Muscle of leg (tissue), 11 donors: ENCODE results near the gene TENM4. TPM values are rescaled to one million over a fixed set of nuclear protein-coding genes. Genes with fewer than 3 reads are reported as not detected.

Experiments
- DNase-seq: peaks from one replicate; pipeline ENCODE4 v3.0.0; 2013
- H3K27ac ChIP-seq: one replicate; pipeline ENCODE4 v1.5.1; 2013; ENCODE audit warnings: mild to moderate bottlenecking, low read length, control low read depth
- H3K27me3 ChIP-seq: one replicate; pipeline ENCODE4 v1.6.1; 2013; ENCODE audit warnings: low read length; ENCODE audit not compliant: control insufficient read depth, insufficient read depth
- H3K36me3 ChIP-seq: one replicate; pipeline ENCODE4 v1.6.1; 2013; ENCODE audit warnings: low read length; ENCODE audit not compliant: control insufficient read depth, insufficient read depth
- H3K4me1 ChIP-seq: one replicate; pipeline ENCODE4 v1.6.1; 2013; ENCODE audit warnings: low read length; ENCODE audit not compliant: control insufficient read depth, insufficient read depth
- H3K4me3 ChIP-seq: one replicate; pipeline ENCODE4 v1.5.1; 2013; ENCODE audit warnings: low read length, control low read depth
- H3K9me3 ChIP-seq: replicated peaks from 2 replicates; pipeline ENCODE4 v1.6.1; 2013; ENCODE audit warnings: low read depth, low read length; ENCODE audit not compliant: control insufficient read depth
- WGBS: methylation state at CpG from one replicate; pipeline ENCODE4 v1.1.5; 2013; ENCODE audit warnings: missing lambda C conversion rate; ENCODE audit not compliant: insufficient coverage; 5-methylcytosine and 5-hydroxymethylcytosine counted together
- polyA plus RNA-seq, 8 donors: library from polyadenylated mRNA; unstranded; fragments of 120-200 nt; gene quantifications; one replicate each; pipeline versions ENCODE4 v1.2.1 to v1.2.3, GENCODE V29; 2013; ENCODE audit warnings: inconsistent platforms in 1 of 8, low replicate concordance in 1 of 8; ENCODE audit not compliant: insufficient read length in 8 of 8, insufficient read depth in 1 of 8
- total RNA-seq: library from RNA; stranded (reverse); fragments of 120-200 nt; gene quantifications from one replicate; pipeline ENCODE4 v1.2.4, GENCODE V29; 2013

Gene TENM4
- total and polyA plus RNA-seq, 9 donors, result 4.6 to 13.8 (median 10.3) TPM

DNA sequence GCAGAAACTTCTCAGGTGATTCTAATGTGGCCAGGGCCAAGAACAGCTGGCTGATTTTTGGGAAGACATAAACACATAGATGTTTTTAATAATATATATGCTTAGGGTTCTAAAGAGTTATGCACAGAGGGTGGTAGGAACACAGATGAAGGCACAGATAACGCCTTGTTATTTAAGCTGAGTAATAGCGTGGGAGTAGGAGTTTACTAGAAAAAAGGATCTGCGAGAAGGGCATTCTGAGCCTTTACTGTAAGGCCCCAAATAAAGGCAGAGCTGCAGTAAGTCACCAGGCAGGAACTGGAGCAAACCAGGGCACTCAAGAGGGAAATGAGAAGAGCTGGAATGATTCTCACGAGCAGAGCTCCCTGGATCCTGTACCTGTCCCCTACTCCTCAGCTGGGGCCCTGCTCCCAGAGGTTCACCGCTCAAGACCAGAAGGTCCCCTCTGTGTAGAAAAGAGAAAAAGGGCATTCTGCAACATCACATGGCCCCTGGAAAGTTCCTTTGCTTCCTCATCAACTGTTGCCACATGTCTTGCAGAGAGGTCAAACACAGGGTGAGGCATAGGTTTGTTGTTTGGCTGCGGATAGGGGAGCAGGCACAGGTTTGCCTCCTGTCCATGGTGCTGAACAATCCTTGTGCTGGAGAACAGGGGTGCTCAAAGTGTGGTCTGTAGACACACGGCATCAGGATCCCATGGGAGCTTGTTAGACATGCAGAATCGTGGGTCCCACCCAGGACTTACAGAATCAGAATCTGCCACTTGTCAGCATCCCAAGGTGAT, 125.7 kb downstream of the TENM4 start:
- DNase-seq, result peak; percentile 35
- Histone ChIP-seq H3K9me3 (no peaks in the 10 kb centered on the region), H3K4me1 (peaks cover 3% of the 10 kb centered on the region), H3K27me3 (no peaks in the 10 kb centered on the region), H3K4me3 (no peak overlapping the region), H3K36me3 (no peaks in the 10 kb centered on the region), H3K27ac (no peak overlapping the region)
- 64% methylated on average over 4 of the region's 8 CpGs for WGBS

DNA sequence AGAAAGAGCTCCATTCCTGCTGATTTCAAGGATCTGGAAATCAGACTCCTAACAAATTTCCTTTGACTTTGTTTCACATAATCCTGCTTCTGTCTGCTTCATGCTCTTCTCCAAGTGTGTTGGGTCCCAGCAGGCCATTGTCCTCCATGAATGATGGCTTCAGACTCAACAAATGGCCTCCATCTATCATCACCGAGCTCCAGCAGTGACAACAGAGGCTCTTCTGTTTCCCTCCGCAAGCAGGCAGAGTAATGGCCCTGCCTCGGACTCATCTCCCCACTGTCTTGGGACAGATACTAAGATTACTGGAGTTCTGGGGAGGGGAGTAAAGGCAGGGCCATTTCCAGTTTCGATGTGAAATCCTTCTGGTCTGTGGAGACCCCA, 127.3 kb downstream of the TENM4 start:
- no peak for DNase-seq
- 60% methylated on average over 2 of the region's 4 CpGs for WGBS
- H3K27ac ChIP-seq, result no peak overlapping the region
- no peak overlapping the region for H3K4me3 ChIP-seq
- H3K9me3 ChIP-seq, result no peaks in the 10 kb centered on the region
- no peaks in the 10 kb centered on the region for H3K27me3 ChIP-seq
- peaks cover 3% of the 10 kb centered on the region for H3K4me1 ChIP-seq
- no peaks in the 10 kb centered on the region for H3K36me3 ChIP-seq

DNA sequence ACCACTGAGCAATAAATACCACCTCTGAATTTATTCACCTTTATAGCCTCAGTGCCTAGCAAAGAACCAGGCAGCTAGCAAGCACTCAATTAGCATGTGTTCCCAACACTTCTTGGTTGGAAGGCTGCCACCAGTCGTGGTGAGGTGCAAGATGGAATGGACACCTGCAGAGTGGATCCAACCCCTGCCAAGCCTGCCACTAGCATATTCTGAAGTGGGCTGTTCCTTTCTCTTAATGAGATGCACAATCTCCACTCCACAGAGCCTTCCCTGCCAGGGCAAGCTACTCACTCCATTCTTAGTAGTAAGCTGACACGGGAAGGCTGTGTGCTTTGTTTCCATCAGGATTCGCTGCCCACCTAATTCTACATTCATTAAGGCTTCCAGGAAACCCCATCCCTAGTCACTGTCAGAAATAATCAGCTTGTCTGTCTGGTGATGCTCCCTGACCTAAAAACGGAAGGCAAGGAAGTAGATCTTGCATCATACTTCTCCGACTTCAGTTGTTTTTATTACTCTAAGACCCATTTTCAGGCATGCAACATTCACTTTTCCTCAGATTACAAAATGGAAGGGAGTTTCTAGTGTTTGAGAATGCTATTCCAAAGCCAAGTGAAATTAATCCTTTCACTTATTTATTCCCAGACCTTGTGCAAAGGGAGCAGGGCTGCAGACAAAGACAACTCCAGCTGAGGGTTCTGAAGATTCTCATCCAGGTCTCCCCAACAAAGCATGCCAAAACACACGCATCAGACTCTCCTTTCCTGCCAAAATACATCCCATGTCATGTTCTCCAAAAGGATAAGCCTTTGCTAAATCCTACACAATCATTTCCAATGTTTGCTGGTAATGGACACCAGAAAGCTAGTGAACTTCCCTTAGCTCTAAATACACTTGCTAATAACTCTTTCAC, 128.0 kb downstream of the TENM4 start:
- DNase-seq, result peak; percentile 74
- H3K36me3 ChIP-seq, result no peaks in the 10 kb centered on the region
- H3K27me3 ChIP-seq, result no peaks in the 10 kb centered on the region
- no peak overlapping the region for H3K4me3 ChIP-seq
- 60% methylated on average over 1 of the region's 6 CpGs for WGBS
- no peaks in the 10 kb centered on the region for H3K9me3 ChIP-seq
- no peak overlapping the region for H3K27ac ChIP-seq
- peaks cover 3% of the 10 kb centered on the region for H3K4me1 ChIP-seq

DNA sequence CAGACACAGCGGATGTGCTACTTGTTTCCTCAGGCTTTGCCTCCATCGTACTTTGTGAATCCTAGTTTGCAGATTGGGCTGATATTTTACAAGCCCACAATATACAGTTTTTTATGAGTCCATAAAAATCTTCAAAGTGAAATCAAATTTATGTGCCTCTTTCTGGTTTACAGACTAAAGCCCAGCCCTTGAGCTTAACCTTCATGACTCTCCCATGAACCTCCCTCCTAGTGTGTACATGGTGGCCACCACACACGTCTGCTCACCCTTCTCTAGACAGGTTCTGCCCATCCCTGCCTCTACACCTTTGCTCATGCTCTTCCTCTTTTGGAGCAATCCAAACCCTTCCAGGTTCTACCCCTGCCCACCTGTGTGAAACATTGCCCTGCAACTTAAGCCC, 129.4 kb downstream of the TENM4 start:
- Histone ChIP-seq H3K27me3 (no peaks in the 10 kb centered on the region), H3K4me3 (no peak overlapping the region), H3K4me1 (peaks cover 3% of the 10 kb centered on the region), H3K27ac (no peak overlapping the region), H3K36me3 (no peaks in the 10 kb centered on the region), H3K9me3 (no peaks in the 10 kb centered on the region)
- 82% methylated on average over 1 of the region's 3 CpGs for WGBS
- DNase-seq, result no peak

DNA sequence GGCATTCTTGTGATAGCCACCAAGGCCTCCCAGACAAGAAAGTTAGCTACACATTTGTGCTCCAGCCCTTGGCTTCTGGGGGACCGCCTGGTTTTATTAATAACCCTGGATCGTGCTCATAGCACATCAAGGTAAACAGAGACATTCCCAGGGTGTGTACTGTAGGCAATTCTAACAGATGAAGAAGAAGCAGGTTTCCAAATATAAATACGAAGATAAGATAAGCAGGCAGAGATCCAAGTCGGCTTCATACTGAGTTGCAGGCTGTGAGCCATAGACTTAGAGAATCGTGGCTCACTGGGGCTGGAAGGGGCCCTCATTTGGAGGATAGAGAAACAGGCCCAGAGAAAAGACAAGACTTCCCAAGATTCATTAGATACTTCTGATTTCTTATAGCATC, 131.4 kb downstream of the TENM4 start:
- Histone ChIP-seq H3K9me3 (no peaks in the 10 kb centered on the region), H3K36me3 (no peaks in the 10 kb centered on the region), H3K4me3 (no peak overlapping the region), H3K27ac (no peak overlapping the region), H3K27me3 (no peaks in the 10 kb centered on the region), H3K4me1 (peaks cover 3% of the 10 kb centered on the region)
- 75% methylated on average over 2 of the region's 5 CpGs for WGBS
- DNase-seq, result no peak

DNA sequence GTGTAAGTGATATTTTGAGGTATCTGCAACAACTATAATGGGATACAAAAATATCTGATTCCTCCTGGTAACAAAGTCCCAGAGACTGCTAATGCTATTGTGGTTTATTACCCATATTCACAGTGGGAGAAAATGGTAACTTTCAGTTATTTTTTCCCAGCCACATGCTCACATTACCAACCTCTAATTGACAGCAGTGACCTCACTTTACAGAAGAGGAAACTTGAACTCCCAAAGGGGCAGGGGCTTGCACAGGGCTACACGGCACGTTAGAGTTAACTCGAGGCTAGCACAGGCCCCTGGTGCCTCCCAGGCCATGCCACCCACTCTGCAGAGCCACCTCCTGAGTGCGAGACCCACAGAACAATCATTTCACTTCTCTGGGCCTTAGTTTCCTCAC, 132.4 kb downstream of the TENM4 start:
- Histone ChIP-seq H3K4me3 (no peak overlapping the region), H3K9me3 (no peaks in the 10 kb centered on the region), H3K36me3 (no peaks in the 10 kb centered on the region), H3K27me3 (no peaks in the 10 kb centered on the region), H3K4me1 (peaks cover under 1% of the 10 kb centered on the region), H3K27ac (no peak overlapping the region)
- DNase-seq, result no peak
- WGBS, result 60% methylated on average over 1 of the region's 4 CpGs

DNA sequence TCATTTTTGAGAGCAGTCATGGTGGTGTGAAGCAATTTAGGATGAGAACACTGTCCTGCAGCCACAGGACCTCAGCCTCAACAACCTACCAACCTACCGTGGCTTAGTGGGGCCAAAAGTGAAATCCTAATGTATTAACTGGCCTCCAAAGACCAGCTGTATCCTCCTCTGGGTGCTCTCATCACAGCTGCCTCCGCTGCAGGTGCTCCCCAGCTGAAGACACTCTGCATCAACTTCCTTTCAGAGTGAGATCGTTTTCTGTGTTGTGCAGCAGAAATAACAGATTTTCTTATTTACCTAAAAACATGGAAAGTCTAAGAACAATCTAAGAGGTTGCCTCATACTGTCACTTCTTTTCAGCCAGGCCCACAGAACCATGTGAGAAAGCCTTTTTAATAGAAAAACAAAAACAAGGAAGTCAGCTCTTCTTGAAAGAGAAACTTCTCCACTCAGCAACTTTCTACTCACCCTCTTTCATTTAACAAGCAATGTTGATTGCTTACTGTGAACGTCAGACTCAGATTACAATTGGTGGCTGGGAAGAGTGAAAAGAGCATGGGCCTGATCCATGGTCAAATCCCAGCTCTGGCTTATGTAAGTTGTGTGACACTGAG, 136.1 kb downstream of the TENM4 start:
- no peak overlapping the region for H3K27ac ChIP-seq
- no peaks in the 10 kb centered on the region for H3K4me1 ChIP-seq
- H3K27me3 ChIP-seq, result no peaks in the 10 kb centered on the region
- H3K4me3 ChIP-seq, result no peak overlapping the region
- no peaks in the 10 kb centered on the region for H3K9me3 ChIP-seq
- WGBS, result 33% methylated on average over 1 of the region's 4 CpGs
- DNase-seq, result peak; percentile 45
- H3K36me3 ChIP-seq, result no peaks in the 10 kb centered on the region

DNA sequence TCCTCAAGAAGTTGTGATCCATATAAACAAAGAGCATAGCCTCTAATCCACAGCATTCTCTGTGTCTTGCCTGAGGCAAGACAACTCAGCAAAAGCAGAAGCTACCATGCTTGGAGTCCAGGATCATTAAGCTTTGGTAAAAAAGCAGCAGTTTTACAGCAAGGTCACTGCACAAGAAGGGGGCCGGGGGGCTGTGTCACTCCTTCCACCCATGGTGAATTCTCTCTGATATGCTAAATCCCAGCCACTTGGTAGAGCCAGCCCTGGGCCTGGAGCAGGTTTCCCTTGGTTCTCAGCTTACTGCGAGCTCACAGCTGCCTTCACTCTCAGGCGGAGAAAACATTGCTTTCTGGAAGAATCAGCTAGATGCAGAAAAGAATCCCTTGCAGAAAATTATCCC, 144.7 kb downstream of the TENM4 start:
- Histone ChIP-seq H3K27ac (no peak overlapping the region), H3K36me3 (no peaks in the 10 kb centered on the region), H3K4me1 (peaks cover 3% of the 10 kb centered on the region), H3K4me3 (no peak overlapping the region), H3K27me3 (no peaks in the 10 kb centered on the region), H3K9me3 (no peaks in the 10 kb centered on the region)
- WGBS, result 29% methylated on average over 1 of the region's 3 CpGs
- peak; percentile 24 for DNase-seq

DNA sequence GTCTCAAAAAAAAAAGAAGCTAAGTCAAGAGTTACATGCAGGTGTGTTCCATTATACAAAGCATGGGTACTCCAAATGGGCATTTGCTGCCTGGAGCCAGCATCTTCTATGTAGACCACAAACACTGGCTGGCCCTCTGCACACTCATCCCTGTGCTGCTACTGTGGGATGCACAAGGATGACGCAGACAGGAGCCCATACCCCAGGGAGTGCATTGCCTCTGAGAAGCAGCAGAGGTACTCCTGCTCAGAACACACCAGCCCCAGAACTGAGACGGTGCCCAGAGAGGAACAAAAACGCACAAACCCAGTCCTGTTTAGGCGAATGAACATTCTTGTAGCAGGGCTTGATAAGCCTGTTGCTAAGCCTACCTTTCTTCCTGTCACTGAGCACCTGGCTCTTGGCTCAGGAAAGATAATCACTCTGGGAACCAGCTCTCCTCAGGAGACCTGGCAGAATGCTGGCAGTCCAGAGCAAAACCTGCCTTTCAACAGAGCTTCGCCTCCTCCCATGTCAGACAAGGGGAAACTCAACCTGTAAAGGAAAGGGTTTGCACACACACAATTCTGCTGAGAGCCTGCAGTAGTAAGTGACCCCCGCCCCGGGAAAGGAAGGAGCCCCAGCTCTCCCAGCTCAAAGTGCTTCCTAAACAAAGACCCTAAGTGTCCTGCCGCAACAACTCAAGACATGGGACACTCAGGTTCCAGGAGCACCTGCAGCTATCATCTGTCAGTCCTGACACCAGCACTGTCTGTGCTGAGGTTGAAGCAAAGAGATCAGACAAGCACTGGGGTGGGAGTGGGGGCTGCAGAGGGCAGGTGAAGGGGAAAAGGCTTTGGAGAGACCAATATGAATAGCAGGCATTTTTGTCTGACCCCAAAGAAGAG, 145.7 kb downstream of the TENM4 start:
- Histone ChIP-seq H3K4me3 (no peak overlapping the region), H3K4me1 (peaks cover 3% of the 10 kb centered on the region), H3K36me3 (no peaks in the 10 kb centered on the region), H3K9me3 (no peaks in the 10 kb centered on the region), H3K27me3 (no peaks in the 10 kb centered on the region), H3K27ac (no peak overlapping the region)
- no peak for DNase-seq
- 71% methylated on average over 7 of the region's 8 CpGs for WGBS
